AG04449 (cell line): ENCODE data around the gene AHRR.
"Not testable (repeated sequence)": the region's sequence is repeated elsewhere in the genome, so short reads cannot be mapped to it uniquely, and the experiment has no call there.

Source experiments
- CTCF ChIA-PET: fragments of 350-600 bp; formaldehyde crosslinking; extraction: SDS; loops from one replicate; lab custom pipeline; 2021; ENCODE audit warnings: antibody characterized with exemption; lab: Yijun Ruan, JAX
- POLR2A ChIA-PET: fragments of 400-600, 350-600 bp; formaldehyde crosslinking; extraction: SDS; loops from one replicate; lab custom pipeline; 2020; ENCODE audit warnings: antibody characterized with exemption, inconsistent platforms; lab: Yijun Ruan, JAX
- DNase-seq: peaks from one replicate; pipeline ENCODE4 v3.0.0-alpha.2; 2010; ENCODE audit warnings: low read depth, low spot score
- H3K4me3 ChIP-seq: 2 replicates; pipeline ENCODE4 v1.5.1; 2011; ENCODE audit warnings: low read depth, mild to moderate bottlenecking, control low read depth, low read length
- CTCF ChIP-seq: IDR thresholded peaks from one replicate; pipeline ENCODE4 v1.5.1; 2011; ENCODE audit warnings: mild to moderate bottlenecking, moderate library complexity, low read length, control low read depth, inconsistent platforms; ENCODE audit not compliant: insufficient read depth; ENCODE audit errors: missing control alignments

AHRR gene

GRCh38 chr5:484556-484955 lies 163.0 kb downstream of the AHRR start:
- ChIA-PET CTCF (no interaction called here), POLR2A (no interaction called here)
- no peak for DNase-seq
- no peak for TF ChIP-seq CTCF
- no peak overlapping the region for H3K4me3 ChIP-seq

GRCh38 chr5:485113-485945 lies 163.8 kb downstream of the AHRR start:
- ChIA-PET POLR2A (no interaction called here), CTCF (no interaction called here)
- no peak for DNase-seq
- no peak for TF ChIP-seq CTCF
- no peak overlapping the region for H3K4me3 ChIP-seq

GRCh38 chr5:485946-486491 lies 164.5 kb downstream of the AHRR start:
- POLR2A ChIA-PET, result no interaction called here
- no peak overlapping the region for H3K4me3 ChIP-seq
- CTCF ChIA-PET, result no interaction called here
- TF ChIP-seq CTCF, result no peak
- no peak for DNase-seq

DNA sequence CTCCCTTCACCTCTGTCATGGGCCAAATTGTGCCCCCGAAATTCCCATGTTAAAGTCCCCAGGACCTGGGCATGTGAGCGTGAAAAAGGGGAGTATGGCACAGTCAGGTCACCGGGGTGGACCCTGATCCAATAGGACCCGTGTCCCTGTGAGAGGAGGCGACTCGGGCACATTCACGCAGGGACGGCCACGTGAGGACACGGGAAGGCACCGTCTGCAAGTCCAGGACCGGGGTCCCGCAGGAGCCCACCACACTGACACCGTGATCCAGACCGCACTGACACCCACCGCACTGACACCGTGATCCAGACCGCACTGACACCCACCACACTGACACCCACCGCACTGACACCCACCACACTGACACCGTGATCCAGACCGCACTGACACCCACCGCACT lies 165.1 kb downstream of the AHRR start:
- H3K4me3 ChIP-seq, DNase-seq, CTCF ChIA-PET, POLR2A ChIA-PET: not testable (repeated sequence)
